Loucy (cell line): ENCODE measurements around the gene FHAD1.
"Not testable (repeated sequence)": the region's sequence is repeated elsewhere in the genome, so short reads cannot be mapped to it uniquely, and the experiment has no call there.

Source experiments
- H2AFZ ChIP-seq: fragments of 200-600 bp; sonication (generic); 2 replicates; pipeline ENCODE4 v1.6.0; 2016; ENCODE audit warnings: antibody characterized with exemption, mild to moderate bottlenecking, low read length, moderate library complexity
- H3F3A ChIP-seq: fragments of 200-600 bp; 2 replicates; pipeline ENCODE4 v1.6.0; 2016; ENCODE audit warnings: antibody characterized with exemption, low read depth, mild to moderate bottlenecking
- H3K27me3 ChIP-seq: fragments of 200-600 bp; sonication (generic); 2 replicates; pipeline ENCODE4 v1.6.1; 2014; ENCODE audit warnings: low read length, mild to moderate bottlenecking; ENCODE audit not compliant: insufficient read depth, poor library complexity, severe bottlenecking
- H3K36me3 ChIP-seq: fragments of 200-600 bp; sonication (generic); 2 replicates; pipeline ENCODE4 v1.6.1; 2016; ENCODE audit warnings: low read length; ENCODE audit not compliant: insufficient read depth
- H3K4me1 ChIP-seq: fragments of 200-600 bp; sonication (generic); 2 replicates; pipeline ENCODE4 v1.5.1; 2014; ENCODE audit warnings: low read length, mild to moderate bottlenecking; ENCODE audit not compliant: insufficient read depth, poor library complexity, severe bottlenecking
- H3K4me2 ChIP-seq: fragments of 200-600 bp; sonication (generic); 2 replicates; pipeline ENCODE4 v1.6.0; 2014; ENCODE audit warnings: antibody characterized with exemption, low read length, low read depth, mild to moderate bottlenecking; ENCODE audit not compliant: poor library complexity, severe bottlenecking
- H3K4me3 ChIP-seq: fragments of 200-600 bp; sonication (generic); 2 replicates; pipeline ENCODE4 v1.5.1; 2014; ENCODE audit warnings: low read length, mild to moderate bottlenecking, mixed read lengths; ENCODE audit not compliant: poor library complexity, severe bottlenecking
- H3K79me2 ChIP-seq: fragments of 200-600 bp; sonication (generic); 2 replicates; pipeline ENCODE4 v1.6.1; 2014; ENCODE audit warnings: low read length; ENCODE audit not compliant: insufficient read depth
- H3K9ac ChIP-seq: fragments of 200-600 bp; sonication (generic); 2 replicates; pipeline ENCODE4 v1.6.0; 2014; ENCODE audit warnings: mild to moderate bottlenecking, low read depth, low read length, moderate library complexity; ENCODE audit not compliant: poor library complexity, severe bottlenecking
- H3K9me2 ChIP-seq: fragments of 200-600 bp; sonication (generic); replicated peaks from 2 replicates; pipeline ENCODE4 v1.6.1; 2016; ENCODE audit warnings: low read depth, low read length, mixed read lengths
- H3K9me3 ChIP-seq: fragments of 200-600 bp; sonication (generic); 2 replicates; pipeline ENCODE4 v1.6.1; 2014; ENCODE audit warnings: mild to moderate bottlenecking, antibody characterized with exemption, low read length, low read depth; ENCODE audit not compliant: insufficient read depth
- H4K20me1 ChIP-seq: fragments of 200-600 bp; sonication (generic); 2 replicates; pipeline ENCODE4 v1.6.0; 2014; ENCODE audit warnings: antibody characterized with exemption, low read length, mild to moderate bottlenecking; ENCODE audit not compliant: insufficient read depth, poor library complexity, severe bottlenecking
- CTCF ChIP-seq: fragments of 200-600 bp; sonication (generic); conservative IDR thresholded peaks from 2 replicates; pipeline ENCODE4 v1.5.1; 2014; ENCODE audit warnings: mild to moderate bottlenecking, antibody characterized with exemption, low read length
- EZH2phosphoT487 ChIP-seq: fragments of 200-600 bp; IDR thresholded peaks from 2 replicates; pipeline ENCODE4 v1.6.1; 2018; ENCODE audit warnings: antibody characterized with exemption, mild to moderate bottlenecking, moderate library complexity, borderline replicate concordance

The FHAD1 gene

GRCh38 chr1:15303935-15304334 lies 56.9 kb downstream of the FHAD1 start:
- no peaks in the 10 kb centered on the region for H3K27me3 ChIP-seq
- no peaks in the 10 kb centered on the region for H4K20me1 ChIP-seq
- H3K36me3 ChIP-seq = no peaks in the 10 kb centered on the region
- no peaks in the 10 kb centered on the region for H3K9me3 ChIP-seq
- H3K4me2 ChIP-seq = no peak overlapping the region
- 0 out of 2 replicates have a peak overlapping the region, but pooled peaks have one; percentile 6 for H2AFZ ChIP-seq
- no peaks in the 10 kb centered on the region for H3K79me2 ChIP-seq
- no peaks in the 10 kb centered on the region for H3F3A ChIP-seq
- no peak overlapping the region for H3K9ac ChIP-seq
- no peaks in the 10 kb centered on the region for H3K4me1 ChIP-seq
- TF ChIP-seq EZH2phosphoT487 (no peak), CTCF (no peak)
- no peaks in the 10 kb centered on the region for H3K9me2 ChIP-seq
- H3K4me3 ChIP-seq = no peak overlapping the region

GRCh38 chr1:15304708-15305467 lies 57.9 kb downstream of the FHAD1 start:
- 0 out of 2 replicates have a peak overlapping the region, but pooled peaks have one; percentile 6 for H2AFZ ChIP-seq
- no peaks in the 10 kb centered on the region for H3F3A ChIP-seq
- H3K4me2 ChIP-seq = peak overlapping the region; percentile 6
- no peaks in the 10 kb centered on the region for H3K4me1 ChIP-seq
- H3K9me3 ChIP-seq = no peaks in the 10 kb centered on the region
- H3K4me3 ChIP-seq = no peak overlapping the region
- no peaks in the 10 kb centered on the region for H3K36me3 ChIP-seq
- H3K9ac ChIP-seq = no peak overlapping the region
- H3K9me2 ChIP-seq = no peaks in the 10 kb centered on the region
- H3K79me2 ChIP-seq = no peaks in the 10 kb centered on the region
- no peaks in the 10 kb centered on the region for H3K27me3 ChIP-seq
- TF ChIP-seq CTCF (peak; percentile 95), EZH2phosphoT487 (no peak)
- H4K20me1 ChIP-seq = no peaks in the 10 kb centered on the region

- no peaks in the 10 kb centered on the region for H3K79me2 ChIP-seq
- no peaks in the 10 kb centered on the region for H3K9me2 ChIP-seq
- no peak overlapping the region for H2AFZ ChIP-seq
- H3K4me3 ChIP-seq = no peak overlapping the region
- H3K27me3 ChIP-seq = no peaks in the 10 kb centered on the region
- no peaks in the 10 kb centered on the region for H3K4me1 ChIP-seq
- H3K4me2 ChIP-seq = no peak overlapping the region
- no peaks in the 10 kb centered on the region for H3K9me3 ChIP-seq
- H3K36me3 ChIP-seq = no peaks in the 10 kb centered on the region
- no peak overlapping the region for H3K9ac ChIP-seq
- H3F3A ChIP-seq = no peaks in the 10 kb centered on the region
- TF ChIP-seq CTCF = no peak
- no peak for TF ChIP-seq EZH2phosphoT487
- H4K20me1 ChIP-seq = no peaks in the 10 kb centered on the region
Observed at GRCh38 chr1:15305468-15305770, 58.4 kb downstream of the FHAD1 start.

GRCh38 chr1:15306352-15306751 lies 59.3 kb downstream of the FHAD1 start:
- H3K4me1 ChIP-seq, H3K9ac ChIP-seq, H3K36me3 ChIP-seq, H3K79me2 ChIP-seq, H4K20me1 ChIP-seq, H3K9me2 ChIP-seq, H2AFZ ChIP-seq, H3F3A ChIP-seq, H3K4me3 ChIP-seq, H3K27me3 ChIP-seq, H3K4me2 ChIP-seq, H3K9me3 ChIP-seq: not testable (repeated sequence)
